ENCODE measurements around the gene JAKMIP1.

- TF ChIP-seq CTCF (IDR thresholded peaks at IDR 0.05) (no peak), POLR2AphosphoS5 (IDR thresholded peaks at IDR 0.05; ENCODE audit: low read depth, low read length) (no peak)
These were observed 46.5 kb downstream of the JAKMIP1 start for GRCh38 chr4:6153874-6154273.
